Stomach (tissue), 9 donors: ENCODE data around the gene OTX2. TPM values are rescaled to one million over a fixed set of nuclear protein-coding genes. Genes with fewer than 3 reads are reported as not detected.

Source experiments
- DNase-seq, 2 donors: peaks; one replicate each; pipeline versions ENCODE4 v3.0.0 to v3.0.0-alpha.2; 2013 to 2019
- H3K27ac ChIP-seq, 5 donors: fragments of 200-600 bp in 4 of 5; sonication (generic) in 4 of 5; one replicate each; pipeline ENCODE4 v1.5.1; 2013 to 2019; ENCODE audit warnings: mild to moderate bottlenecking in 1 of 5, moderate library complexity in 1 of 5
- H3K27me3 ChIP-seq, 3 donors: fragments of 200-600 bp; sonication (generic); one replicate each; pipeline ENCODE4 v1.5.1; 2017 to 2019; ENCODE audit warnings: mixed run types in 1 of 3
- H3K36me3 ChIP-seq, 4 donors: fragments of 200-600 bp; sonication (generic); 1 replicate in 3 of 4; 2 replicates in 1 of 4; pipeline ENCODE4 v1.5.1; 2016 to 2019
- H3K4me1 ChIP-seq, 4 donors: fragments of 200-600 bp; sonication (generic); one replicate each; pipeline ENCODE4 v1.5.1; 2016 to 2019
- H3K4me3 ChIP-seq, 4 donors: fragments of 200-600 bp; sonication (generic) in 3 of 4; one replicate each; pipeline ENCODE4 v1.5.1; 2016 to 2019; ENCODE audit warnings: mild to moderate bottlenecking in 1 of 4
- H3K9me3 ChIP-seq, 4 donors: fragments of 200-600 bp; sonication (generic); one replicate each; pipeline ENCODE4 v1.5.1; 2016 to 2019
- EP300 ChIP-seq: sonication (generic); formaldehyde crosslinking; IDR thresholded peaks from one replicate; pipeline ENCODE4 v1.6.1; 2017; ENCODE audit warnings: antibody characterized with exemption
- POLR2A ChIP-seq, 4 donors: fragments of 450-650 bp; IDR thresholded peaks; one replicate each; pipeline ENCODE4 v1.6.1; 2016; ENCODE audit warnings: antibody characterized with exemption in 4 of 4, control low read depth in 2 of 4, mild to moderate bottlenecking in 1 of 4, moderate library complexity in 1 of 4
- POLR2AphosphoS5 ChIP-seq, 3 donors: sonication (generic); formaldehyde crosslinking; IDR thresholded peaks; one replicate each; pipeline ENCODE4 v1.6.1; 2016; ENCODE audit warnings: antibody characterized with exemption in 3 of 3
- WGBS, 5 donors: extraction: QIAGEN DNeasy Blood & Tissue Kit in 3 of 5; methylation state at CpG; one replicate each; pipeline versions ENCODE4 v1.1.5 to v1.1.7; 2013 to 2018; 5-methylcytosine and 5-hydroxymethylcytosine counted together
- intact Hi-C: fragments of 100-400 bp; cut with DNase I; formaldehyde crosslinking; loops from one replicate; pipeline ENCODE4 v1.15.1; 2023; ENCODE audit warnings: low total_unique reads
- polyA plus RNA-seq, 3 donors: library from polyadenylated mRNA; stranded (reverse); fragments of 200-250 nt; gene quantifications; one replicate each; pipeline ENCODE4 v1.2.3, GENCODE V29; 2013
- total RNA-seq, 5 donors: library from RNA; depleted of rRNA; stranded (reverse); fragments of >200 nt; gene quantifications; one replicate each; pipeline versions ENCODE4 v1.1.0 to v1.2.3, GENCODE V29; 2014 to 2016
- TF ChIP-seq, protein P1 (sequence below), 7 experiments: fragments of 450-650 bp in 4 of 7; fragments of 200-600 bp in 3 of 7; sonication (generic) in 3 of 7; IDR thresholded peaks; one replicate each; pipeline ENCODE4 v1.5.1; 2016 to 2019; ENCODE audit warnings: antibody characterized with exemption in 7 of 7, control low read depth in 2 of 7, mild to moderate bottlenecking in 1 of 7
- donor health status: healthy with polysubstance abuse.
- donor health status: Bipolar disorder and iron deficiency.
- donor health status: healthy.

The OTX2 gene
- total and polyA plus RNA-seq, 8 donors: not detected

DNA sequence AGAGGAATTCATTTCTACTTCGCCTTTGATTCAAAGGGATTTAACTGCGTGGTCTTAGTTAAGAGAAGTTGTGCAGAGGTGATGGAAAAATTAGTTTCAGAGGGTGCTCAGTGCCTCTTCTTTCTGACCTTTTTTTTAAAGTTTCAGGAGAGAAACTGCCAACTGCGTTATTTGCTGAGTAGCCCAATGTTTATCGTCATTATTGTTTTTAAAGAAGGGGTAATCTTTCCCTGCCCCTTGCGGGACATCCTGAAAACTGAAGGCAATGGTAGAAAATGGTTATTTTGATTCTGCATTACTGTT lies 11.0 kb downstream of the OTX2 start:
- Histone ChIP-seq H3K4me1 (peaks cover 12 to 40% (median 27%) of the 10 kb centered on the region in 4 donors), H3K4me3 (no peak overlapping the region), H3K9me3 (peaks cover 0 to 11% (median 2%) of the 10 kb centered on the region in 4 donors), H3K27me3 (peaks cover 36 to 100% (median 95%) of the 10 kb centered on the region in 3 donors), H3K36me3 (no peaks in the 10 kb centered on the region), H3K27ac (no peak overlapping the region)
- no peak for DNase-seq
- 12 to 17% (median 13%) methylated on average over 5 of the region's 5 CpGs for WGBS, 5 donors
- TF ChIP-seq POLR2AphosphoS5 (IDR thresholded peaks at IDR 0.05) (no peak), POLR2A (IDR thresholded peaks at IDR 0.05) (no peak), EP300 (no peak)
- TF ChIP-seq, protein P1, sequence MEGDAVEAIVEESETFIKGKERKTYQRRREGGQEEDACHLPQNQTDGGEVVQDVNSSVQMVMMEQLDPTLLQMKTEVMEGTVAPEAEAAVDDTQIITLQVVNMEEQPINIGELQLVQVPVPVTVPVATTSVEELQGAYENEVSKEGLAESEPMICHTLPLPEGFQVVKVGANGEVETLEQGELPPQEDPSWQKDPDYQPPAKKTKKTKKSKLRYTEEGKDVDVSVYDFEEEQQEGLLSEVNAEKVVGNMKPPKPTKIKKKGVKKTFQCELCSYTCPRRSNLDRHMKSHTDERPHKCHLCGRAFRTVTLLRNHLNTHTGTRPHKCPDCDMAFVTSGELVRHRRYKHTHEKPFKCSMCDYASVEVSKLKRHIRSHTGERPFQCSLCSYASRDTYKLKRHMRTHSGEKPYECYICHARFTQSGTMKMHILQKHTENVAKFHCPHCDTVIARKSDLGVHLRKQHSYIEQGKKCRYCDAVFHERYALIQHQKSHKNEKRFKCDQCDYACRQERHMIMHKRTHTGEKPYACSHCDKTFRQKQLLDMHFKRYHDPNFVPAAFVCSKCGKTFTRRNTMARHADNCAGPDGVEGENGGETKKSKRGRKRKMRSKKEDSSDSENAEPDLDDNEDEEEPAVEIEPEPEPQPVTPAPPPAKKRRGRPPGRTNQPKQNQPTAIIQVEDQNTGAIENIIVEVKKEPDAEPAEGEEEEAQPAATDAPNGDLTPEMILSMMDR (IDR thresholded peaks at IDR 0.05): no peak
- intact Hi-C loops: no loop called here

DNA sequence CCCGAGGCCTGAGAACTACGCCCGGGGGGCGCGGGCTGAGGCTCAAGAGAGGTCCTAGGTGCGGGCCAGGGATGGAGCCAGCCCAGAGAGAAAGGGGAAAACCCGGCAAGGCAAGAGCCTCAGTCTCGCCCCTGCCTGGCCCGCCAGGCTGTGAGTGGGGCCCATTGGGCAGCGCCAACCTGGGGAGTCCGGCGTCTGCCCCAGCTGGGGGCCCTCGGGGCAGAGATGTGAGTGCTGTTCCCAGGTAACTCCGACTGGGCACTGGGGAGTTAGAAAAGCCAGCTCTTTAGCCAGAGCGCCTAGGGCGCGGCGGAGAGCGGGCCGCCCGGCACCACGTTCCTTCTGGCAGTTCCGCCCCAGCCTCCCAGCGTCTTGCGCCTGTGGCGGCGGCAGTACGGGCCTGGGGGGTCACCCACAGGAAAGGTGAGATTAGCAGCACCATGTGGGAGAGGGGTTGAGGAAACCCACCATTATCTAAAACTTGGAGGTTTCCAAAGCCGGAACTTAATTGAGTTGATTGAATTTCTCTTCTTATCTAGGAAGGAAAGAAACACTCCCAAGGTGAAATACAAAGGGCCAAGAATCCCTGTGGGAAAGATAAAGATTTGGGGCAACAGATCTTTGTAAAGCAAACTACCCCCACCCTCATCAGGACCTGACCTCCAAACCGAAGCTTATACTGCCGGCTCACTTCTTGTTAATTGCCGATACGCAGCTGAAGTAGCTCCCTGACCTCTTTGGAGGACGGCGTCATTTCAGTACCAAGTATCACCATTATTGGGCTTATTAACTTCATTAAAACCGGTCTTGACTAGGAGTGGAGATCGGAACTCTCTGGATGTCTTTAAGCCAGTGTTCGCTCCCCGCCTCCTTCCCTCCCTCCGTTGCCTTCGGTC lies 11.6 kb downstream of the OTX2 start:
- TF ChIP-seq POLR2A (IDR thresholded peaks at IDR 0.05) (no peak), POLR2AphosphoS5 (IDR thresholded peaks at IDR 0.05) (no peak), EP300 (no peak)
- TF ChIP-seq, protein P1 (IDR thresholded peaks at IDR 0.05): no peak
- WGBS, 5 donors: 8 to 16% (median 11%) methylated on average over 29 to 41 of the region's 41 CpGs
- H3K4me1 ChIP-seq: peaks cover 12 to 43% (median 28%) of the 10 kb centered on the region in 4 donors
- DNase-seq: no peak
- no peaks in the 10 kb centered on the region for H3K36me3 ChIP-seq
- peak overlapping the region; percentile 30 to 43 (median 34) for H3K4me3 ChIP-seq
- H3K9me3 ChIP-seq: peaks cover 0 to 14% (median 2%) of the 10 kb centered on the region in 4 donors
- H3K27me3 ChIP-seq: peaks cover 33 to 100% (median 95%) of the 10 kb centered on the region in 3 donors
- H3K27ac ChIP-seq: no peak overlapping the region
- intact Hi-C loops: no loop called here

DNA sequence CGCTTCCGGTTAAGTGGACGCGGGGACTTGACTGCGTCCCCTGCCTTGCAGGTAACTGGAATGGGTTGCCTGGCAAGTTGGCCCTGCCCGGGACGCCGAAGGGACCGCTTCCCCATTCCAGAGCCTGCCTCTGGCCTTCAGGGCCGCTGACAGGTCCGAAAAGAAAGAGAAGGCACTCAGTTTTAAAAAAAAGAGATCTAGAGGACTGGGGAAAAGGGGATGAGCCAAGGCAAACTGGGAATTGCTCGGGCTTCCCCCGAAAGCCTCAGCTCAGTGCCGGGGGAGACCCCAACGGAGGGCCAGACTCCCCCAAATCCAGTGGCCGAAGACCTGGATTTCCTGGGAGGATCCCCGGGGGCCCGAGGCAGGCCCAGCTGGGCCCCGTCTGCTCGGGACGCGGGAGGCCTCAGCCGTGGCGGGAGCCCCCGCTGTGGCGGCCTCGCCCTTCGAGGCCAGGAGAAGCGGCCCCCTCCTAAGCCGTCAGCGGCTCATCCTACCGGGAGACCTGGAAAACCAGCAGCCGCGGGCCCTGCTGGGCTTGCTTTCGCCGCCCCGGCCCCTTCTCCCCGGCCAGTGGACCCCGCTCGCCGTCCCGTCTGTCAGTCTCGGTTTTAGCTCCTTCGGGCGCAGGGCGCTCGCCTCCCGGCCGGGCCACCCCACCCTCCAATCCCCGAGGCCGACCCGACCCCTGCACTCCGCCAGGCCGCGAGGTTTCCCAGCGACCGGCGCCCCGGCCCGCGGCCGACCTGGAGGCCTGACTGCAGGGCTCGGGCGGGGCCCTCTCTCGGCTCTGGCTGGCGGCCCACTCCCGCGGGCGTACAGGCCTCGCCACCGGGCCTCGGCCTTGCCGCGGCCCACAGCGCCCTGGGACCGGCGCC lies 12.5 kb downstream of the OTX2 start:
- intact Hi-C loops: no loop called here
- Histone ChIP-seq H3K4me1 (peaks cover 12 to 43% (median 28%) of the 10 kb centered on the region in 4 donors), H3K27me3 (peaks cover 27 to 100% (median 88%) of the 10 kb centered on the region in 3 donors), H3K4me3 (peak overlapping the region; percentile 30 to 43 (median 34)), H3K36me3 (no peaks in the 10 kb centered on the region), H3K27ac (no peak overlapping the region), H3K9me3 (peaks cover 0 to 14% (median 2%) of the 10 kb centered on the region in 4 donors)
- DNase-seq: no peak
- 3 to 7% (median 6%) methylated on average over 30 to 77 of the region's 77 CpGs for WGBS, 5 donors
- TF ChIP-seq POLR2A (IDR thresholded peaks at IDR 0.05) (no peak), POLR2AphosphoS5 (IDR thresholded peaks at IDR 0.05) (no peak), EP300 (no peak)
- TF ChIP-seq, protein P1 (IDR thresholded peaks at IDR 0.05): no peak

DNA sequence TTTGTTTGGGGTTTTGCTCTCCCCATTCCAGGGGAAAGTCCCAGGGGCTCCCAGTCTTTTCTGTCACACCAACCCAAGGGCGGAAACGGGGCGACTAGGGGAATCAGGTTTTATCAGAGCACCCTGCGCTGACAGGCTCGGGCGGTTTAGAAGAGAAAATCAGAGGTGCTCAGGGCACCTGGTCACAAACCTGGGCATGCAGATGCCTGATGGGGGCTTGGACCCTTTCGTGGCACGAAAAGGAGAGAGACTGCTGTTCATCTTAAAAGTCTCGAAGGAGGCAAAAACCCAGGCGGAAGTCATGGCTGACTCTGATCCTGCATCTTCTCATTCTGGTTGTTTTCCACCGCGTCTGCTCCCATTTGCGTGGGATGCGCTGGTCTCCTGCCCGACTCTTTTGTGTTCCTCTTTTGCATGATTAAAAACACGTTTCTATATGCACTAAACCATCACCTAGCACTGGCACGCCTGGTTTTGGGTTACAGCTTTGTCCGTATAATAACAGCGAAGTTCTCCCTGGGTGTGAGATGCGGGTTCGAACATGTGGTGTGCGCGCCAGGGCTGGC lies 13.2 kb downstream of the OTX2 start:
- Histone ChIP-seq H3K4me3 (peak overlapping the region in 3 of 4 donors; percentile 33 to 43 (median 34)), H3K27me3 (peaks cover 27 to 100% (median 83%) of the 10 kb centered on the region in 3 donors), H3K36me3 (no peaks in the 10 kb centered on the region), H3K4me1 (peaks cover 12 to 43% (median 28%) of the 10 kb centered on the region in 4 donors), H3K9me3 (peaks cover 0 to 14% (median 2%) of the 10 kb centered on the region in 4 donors), H3K27ac (no peak overlapping the region)
- WGBS, 5 donors: 7 to 16% (median 12%) methylated on average over 23 of the region's 23 CpGs
- TF ChIP-seq EP300 (no peak), POLR2AphosphoS5 (IDR thresholded peaks at IDR 0.05) (no peak), POLR2A (IDR thresholded peaks at IDR 0.05) (no peak)
- DNase-seq: no peak
- intact Hi-C loops: no loop called here
